Fibroblast of villous mesenchyme (primary cell): ENCODE results near the gene IL13. TPM values are rescaled to one million over a fixed set of nuclear protein-coding genes. Genes with fewer than 3 reads are reported as not detected.

Source experiments
- DNase-seq: peaks from one replicate; pipeline ENCODE4 v3.0.0-alpha.2; 2010; ENCODE audit warnings: low read depth
- H3K4me3 ChIP-seq: 2 replicates; pipeline ENCODE4 v1.5.1; 2011; ENCODE audit warnings: low read depth, mild to moderate bottlenecking, low read length
- CTCF ChIP-seq: IDR thresholded peaks from 2 replicates; pipeline ENCODE4 v1.5.1; 2012; ENCODE audit warnings: low read depth, mild to moderate bottlenecking, low read length; ENCODE audit not compliant: insufficient read depth
- total RNA-seq: library from RNA; depleted of rRNA; stranded (reverse); fragments of >200 nt; gene quantifications from 2 replicates; pipeline ENCODE4 v1.2.3, GENCODE V29; 2012

The IL13 gene
- total RNA-seq, 1 donor = not detected

DNA sequence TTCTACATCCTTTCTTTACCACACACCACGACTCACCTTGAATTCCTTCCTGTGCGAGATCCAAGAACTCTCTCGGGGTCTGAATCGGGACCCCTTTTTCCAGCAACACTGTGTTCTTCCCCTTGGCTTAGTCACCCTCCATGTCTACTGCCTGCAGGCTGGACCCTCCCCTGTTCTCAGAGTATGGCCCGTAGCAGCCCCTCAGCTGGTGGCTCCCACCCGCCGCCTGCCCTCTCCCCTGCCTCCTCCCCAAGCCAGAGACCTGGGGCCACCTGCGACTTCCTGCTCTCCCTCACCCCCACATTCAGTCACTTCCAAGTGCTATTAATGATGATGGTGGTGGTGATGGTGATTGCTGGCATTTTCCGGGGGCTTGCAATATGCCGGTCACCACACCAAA is 9.3 kb downstream of the IL13 start:
- no peak for TF ChIP-seq CTCF
- no peak overlapping the region for H3K4me3 ChIP-seq
- no peak for DNase-seq

DNA sequence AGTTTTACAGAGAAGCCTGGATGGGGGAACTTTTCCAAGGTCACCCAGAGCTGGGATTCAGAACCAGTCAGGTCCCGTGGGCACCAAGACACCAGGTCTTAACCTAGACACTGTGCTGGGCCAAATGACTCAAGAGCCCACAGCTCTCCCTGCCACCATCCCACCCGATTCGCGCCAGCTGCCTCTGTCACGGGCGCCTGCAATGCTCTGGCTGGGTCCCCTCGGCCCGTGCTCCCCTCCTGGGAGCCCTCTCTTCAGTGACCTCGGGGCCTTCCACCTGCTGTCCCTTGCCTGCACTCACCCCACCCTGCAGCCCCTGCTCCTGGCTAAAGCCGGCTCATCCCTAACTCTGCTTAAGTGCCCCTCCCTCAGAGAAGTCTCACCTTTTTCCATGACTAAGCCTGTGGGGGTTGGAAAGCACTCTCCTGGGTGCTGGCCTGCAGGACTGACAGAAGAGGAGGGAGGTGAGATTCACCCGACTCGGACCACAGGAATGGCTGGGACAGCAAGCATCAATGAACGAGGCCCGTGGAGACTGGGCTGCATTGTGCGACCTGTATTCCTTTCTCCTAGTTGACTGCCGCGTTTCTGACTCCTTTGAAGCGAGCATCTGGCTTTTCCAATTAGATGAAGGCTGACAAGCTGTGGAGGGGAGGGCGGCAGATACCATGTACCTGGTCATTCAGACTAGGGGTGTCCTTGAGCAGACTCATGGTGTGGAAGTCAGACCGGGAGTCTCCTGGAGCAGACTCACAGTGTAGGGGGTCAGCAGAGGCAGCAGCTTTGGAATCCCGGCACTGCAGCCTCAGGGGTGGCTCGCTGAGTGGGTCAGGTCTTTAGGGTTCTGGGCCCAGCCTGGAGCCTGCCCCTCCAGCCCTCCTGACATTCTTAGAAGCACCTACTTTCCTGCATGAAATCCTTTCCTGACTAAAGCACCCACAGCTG is 10.1 kb downstream of the IL13 start:
- TF ChIP-seq CTCF = no peak
- no peak overlapping the region for H3K4me3 ChIP-seq
- DNase-seq = no peak

GRCh38 chr5:132668706-132669454 is 10.9 kb downstream of the IL13 start:
- TF ChIP-seq CTCF = no peak
- no peak for DNase-seq
- H3K4me3 ChIP-seq = no peak overlapping the region

DNA sequence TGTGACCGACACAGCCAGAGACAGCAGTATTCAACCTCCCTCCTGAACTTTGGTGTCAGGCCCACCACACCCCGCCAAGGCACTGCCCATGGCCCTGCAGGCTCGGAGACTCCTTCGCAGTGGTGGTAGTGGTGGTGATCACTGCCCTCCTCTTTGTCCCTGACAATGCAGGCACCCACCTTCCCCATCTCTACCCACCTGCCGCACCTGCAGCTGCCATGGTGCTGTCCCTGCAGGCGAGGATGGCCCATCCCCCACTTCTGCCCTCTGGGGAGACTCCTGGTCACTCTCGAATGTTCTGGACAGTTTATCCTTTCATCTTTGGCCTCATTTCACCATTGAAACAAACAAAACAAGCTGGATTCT is 11.5 kb downstream of the IL13 start:
- no peak for TF ChIP-seq CTCF
- DNase-seq = no peak
- no peak overlapping the region for H3K4me3 ChIP-seq

DNA sequence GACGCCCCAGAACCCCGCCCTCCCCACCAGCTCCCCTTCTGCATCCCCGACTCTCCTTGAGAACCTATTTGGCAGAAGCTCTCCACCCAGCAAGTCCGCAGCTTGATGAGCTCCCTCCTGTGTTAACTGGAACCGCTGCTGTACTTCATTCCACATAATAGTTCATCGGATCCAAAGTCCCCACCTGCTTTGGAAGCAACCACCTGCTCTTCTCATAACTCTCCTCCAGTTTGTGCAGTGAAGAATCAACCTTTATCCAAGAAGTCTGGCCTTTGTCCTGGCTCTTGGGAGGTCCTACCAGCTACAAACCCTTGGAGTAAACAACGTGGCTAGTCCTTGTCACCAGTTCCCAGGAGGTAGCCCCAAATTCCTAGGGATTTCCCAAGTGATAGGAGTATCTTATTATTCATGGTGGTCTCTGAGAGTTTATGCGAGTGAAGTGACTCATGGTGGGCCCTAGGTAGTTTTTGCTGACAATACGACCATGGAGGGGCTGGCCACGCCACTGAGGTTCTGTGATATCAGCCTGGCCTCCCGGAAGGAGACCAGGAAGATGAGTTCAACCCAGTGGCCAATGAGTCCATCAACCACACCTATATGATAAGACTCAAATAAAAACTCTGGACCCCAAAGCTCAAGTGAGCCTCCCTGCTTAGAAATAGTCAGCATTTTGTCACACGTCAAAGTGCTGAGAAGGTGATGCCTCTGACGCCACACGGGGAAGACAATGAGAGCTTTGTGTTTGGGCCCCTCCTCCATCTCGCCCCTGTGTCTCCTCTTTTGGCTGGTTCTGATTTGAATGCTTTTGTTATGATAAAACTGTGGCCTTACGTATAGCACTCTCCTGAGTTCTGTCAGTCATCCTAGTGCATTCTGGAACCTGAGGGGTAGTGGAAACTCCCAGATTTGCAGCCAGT is 12.3 kb downstream of the IL13 start:
- no peak for TF ChIP-seq CTCF
- no peak for DNase-seq
- H3K4me3 ChIP-seq = no peak overlapping the region

- H3K4me3 ChIP-seq = no peak overlapping the region
- no peak for DNase-seq
- TF ChIP-seq CTCF = no peak
Observed at GRCh38 chr5:132671000-132671399, 13.0 kb downstream of the IL13 start.
